ENCODE data around the gene KCNE3. TPM values are rescaled to one million over a fixed set of nuclear protein-coding genes. Genes with fewer than 3 reads are reported as not detected.
A peak's percentile ranks its signal among the peaks of the same experiment; 100 is the strongest.

Gene KCNE3
- total RNA-seq, result under 1 TPM; 0.19 to 0.23 TPM

- Mint-ChIP-seq H3K27ac (no peak within 1 kb of the TSS), H3K9me3 (no peaks in the 10 kb centered on the region), H3K36me3 (no peaks in the 10 kb centered on the region), H3K27me3 (peaks cover 36% of the 10 kb centered on the region), H3K4me3 (no peak within 1 kb of the TSS), H3K4me1 (peaks cover 5% of the 10 kb centered on the region)
- POLR2A ChIA-PET, result no interaction called here
- no peak for DNase-seq
- no peak for ATAC-seq (ENCODE audit: low read depth)
Observed at GRCh38 chr11:74466916-74467885, at the start of gene KCNE3. TSS of gene KCNE3 (minus strand) at chr11:74467549. CDS start at chr11:74457563, 9,986 bp downstream.

- Mint-ChIP-seq H3K36me3 (no peaks in the 10 kb centered on the region), H3K4me3 (no peak overlapping the region), H3K27me3 (peaks cover 8% of the 10 kb centered on the region), H3K9me3 (no peaks in the 10 kb centered on the region), H3K4me1 (no peaks in the 10 kb centered on the region), H3K27ac (no peak overlapping the region)
- DNase-seq (no peak), ATAC-seq (ENCODE audit: low read depth) (no peak)
- POLR2A ChIA-PET, result no interaction called here
Observed at GRCh38 chr11:74507582-74507981, 40.2 kb upstream of the KCNE3 start.

GRCh38 chr11:74506823-74507222, 39.5 kb upstream of the KCNE3 start:
- peaks cover 6% of the 10 kb centered on the region for H3K27me3 Mint-ChIP-seq
- POLR2A ChIA-PET, result no interaction called here
- H3K4me1 Mint-ChIP-seq, result no peaks in the 10 kb centered on the region
- H3K9me3 Mint-ChIP-seq, result peaks cover under 1% of the 10 kb centered on the region
- ATAC-seq (ENCODE audit: low read depth), result no peak
- H3K27ac Mint-ChIP-seq, result no peak overlapping the region
- DNase-seq, result no peak
- no peak overlapping the region for H3K4me3 Mint-ChIP-seq
- H3K36me3 Mint-ChIP-seq, result no peaks in the 10 kb centered on the region

- no peaks in the 10 kb centered on the region for H3K36me3 Mint-ChIP-seq
- ATAC-seq (ENCODE audit: low read depth) (no peak), DNase-seq (no peak)
- no peak overlapping the region for H3K27ac Mint-ChIP-seq
- POLR2A ChIA-PET, result no interaction called here
- no peak overlapping the region for H3K4me3 Mint-ChIP-seq
- H3K27me3 Mint-ChIP-seq, result no peaks in the 10 kb centered on the region
- peaks cover 4% of the 10 kb centered on the region for H3K9me3 Mint-ChIP-seq
- no peaks in the 10 kb centered on the region for H3K4me1 Mint-ChIP-seq
Observed at GRCh38 chr11:74505911-74506310, 38.6 kb upstream of the KCNE3 start.

GRCh38 chr11:74504100-74504691, 36.8 kb upstream of the KCNE3 start:
- no peak overlapping the region for H3K27ac Mint-ChIP-seq
- peaks cover 4% of the 10 kb centered on the region for H3K9me3 Mint-ChIP-seq
- H3K27me3 Mint-ChIP-seq, result peaks cover 7% of the 10 kb centered on the region
- H3K4me3 Mint-ChIP-seq, result no peak overlapping the region
- DNase-seq (no peak), ATAC-seq (ENCODE audit: low read depth) (no peak)
- POLR2A ChIA-PET, result no interaction called here
- no peaks in the 10 kb centered on the region for H3K36me3 Mint-ChIP-seq
- no peaks in the 10 kb centered on the region for H3K4me1 Mint-ChIP-seq

- POLR2A ChIA-PET, result no interaction called here
- peaks cover 11% of the 10 kb centered on the region for H3K4me1 Mint-ChIP-seq
- H3K36me3 Mint-ChIP-seq, result peaks cover 1% of the 10 kb centered on the region
- H3K9me3 Mint-ChIP-seq, result no peaks in the 10 kb centered on the region
- DNase-seq (no peak), ATAC-seq (ENCODE audit: low read depth) (no peak)
- H3K4me3 Mint-ChIP-seq, result no peak overlapping the region
- peaks cover 8% of the 10 kb centered on the region for H3K27me3 Mint-ChIP-seq
- H3K27ac Mint-ChIP-seq, result no peak overlapping the region
Observed at GRCh38 chr11:74494916-74495315, 27.6 kb upstream of the KCNE3 start.

- DNase-seq, result no peak
Observed at GRCh38 chr11:74493791-74494630, 26.7 kb upstream of the KCNE3 start.

GRCh38 chr11:74492974-74493790, 25.8 kb upstream of the KCNE3 start, which contains the start of gene LIPT2:
TSS of gene LIPT2 (minus strand) at chr11:74493724. CDS start at chr11:74493703, 21 bp downstream.
- Mint-ChIP-seq H3K4me3 (peak within 1 kb of the TSS; percentile 86), H3K9me3 (no peaks in the 10 kb centered on the region), H3K36me3 (peaks cover 1% of the 10 kb centered on the region), H3K27ac (peak within 1 kb of the TSS; percentile 86), H3K27me3 (no peaks in the 10 kb centered on the region), H3K4me1 (peaks cover 11% of the 10 kb centered on the region)
- DNase-seq, result peak; percentile 96
- peak; percentile 99 for ATAC-seq (ENCODE audit: low read depth)
- POLR2A ChIA-PET, result interaction anchor here (0.5 to 2.0 kb wide), 17 partner anchors 8 to 1405 kb away, joined by 3 to 22 read pairs (median 4); partner anchors contain the start of genes C2CD3, PGM2L1, POLD3 and PPME1

More at GRCh38 chr11:74493791-74494630, 26.7 kb upstream of the KCNE3 start:
- no peak for ATAC-seq (ENCODE audit: low read depth)
- peaks cover 1% of the 10 kb centered on the region for H3K36me3 Mint-ChIP-seq
- peak overlapping the region; percentile 69 for H3K27ac Mint-ChIP-seq
- peaks cover 11% of the 10 kb centered on the region for H3K4me1 Mint-ChIP-seq
- peaks cover 3% of the 10 kb centered on the region for H3K27me3 Mint-ChIP-seq
- peak overlapping the region; percentile 80 for H3K4me3 Mint-ChIP-seq
- POLR2A ChIA-PET, result interaction anchor here (0.5 to 2.0 kb wide), 13 partner anchors 9 to 1406 kb away, joined by 3 to 22 read pairs (median 5); partner anchors contain the start of genes C2CD3, PGM2L1, POLD3 and PPME1
- H3K9me3 Mint-ChIP-seq, result no peaks in the 10 kb centered on the region

GRCh38 chr11:74492084-74492483, 24.7 kb upstream of the KCNE3 start:
- DNase-seq (no peak), ATAC-seq (ENCODE audit: low read depth) (no peak)
- peak overlapping the region; percentile 86 for H3K4me3 Mint-ChIP-seq
- peaks cover 13% of the 10 kb centered on the region for H3K4me1 Mint-ChIP-seq
- H3K27ac Mint-ChIP-seq, result peak overlapping the region; percentile 57
- H3K27me3 Mint-ChIP-seq, result no peaks in the 10 kb centered on the region
- H3K36me3 Mint-ChIP-seq, result peaks cover 1% of the 10 kb centered on the region
- no peaks in the 10 kb centered on the region for H3K9me3 Mint-ChIP-seq
- POLR2A ChIA-PET, result interaction anchor here (0.6 to 2.0 kb wide), 2 partner anchors 94 to 282 kb away, joined by 3 to 22 read pairs; partner anchors contain the start of gene PGM2L1

- no peak overlapping the region for H3K4me3 Mint-ChIP-seq
- ATAC-seq (ENCODE audit: low read depth) (no peak), DNase-seq (no peak)
- H3K4me1 Mint-ChIP-seq, result peaks cover 13% of the 10 kb centered on the region
- POLR2A ChIA-PET, result no interaction called here
- peaks cover 1% of the 10 kb centered on the region for H3K36me3 Mint-ChIP-seq
- H3K27me3 Mint-ChIP-seq, result no peaks in the 10 kb centered on the region
- H3K27ac Mint-ChIP-seq, result no peak overlapping the region
- H3K9me3 Mint-ChIP-seq, result no peaks in the 10 kb centered on the region
Observed at GRCh38 chr11:74490941-74491340, 23.6 kb upstream of the KCNE3 start.

- Mint-ChIP-seq H3K4me1 (peaks cover 7% of the 10 kb centered on the region), H3K36me3 (no peaks in the 10 kb centered on the region), H3K27me3 (no peaks in the 10 kb centered on the region), H3K9me3 (no peaks in the 10 kb centered on the region), H3K4me3 (no peak overlapping the region), H3K27ac (no peak overlapping the region)
- POLR2A ChIA-PET, result no interaction called here
- DNase-seq (no peak), ATAC-seq (ENCODE audit: low read depth) (no peak)
Observed at GRCh38 chr11:74487875-74488274, 20.5 kb upstream of the KCNE3 start.

GRCh38 chr11:74485868-74486267, 18.5 kb upstream of the KCNE3 start:
- Mint-ChIP-seq H3K27ac (no peak overlapping the region), H3K36me3 (no peaks in the 10 kb centered on the region), H3K4me3 (no peak overlapping the region), H3K9me3 (no peaks in the 10 kb centered on the region), H3K4me1 (peaks cover 2% of the 10 kb centered on the region), H3K27me3 (no peaks in the 10 kb centered on the region)
- POLR2A ChIA-PET, result interaction anchor here (0.8 kb wide), 1 partner anchor 8 kb away, joined by 3 read pairs; no protein-coding TSS in a partner anchor
- DNase-seq (no peak), ATAC-seq (ENCODE audit: low read depth) (no peak)
